HG03558 (cell line): ENCODE results near the gene PTCD2.

Experiments used
- ATAC-seq: cut with Tn5 transposase; IDR thresholded peaks from one replicate; pipeline ENCODE4 v1.9.1; 2021; ENCODE audit warnings: moderate number of reproducible peaks; ENCODE audit not compliant: unreplicated experiment; ENCODE audit errors: extremely low read depth

PTCD2 gene

DNA sequence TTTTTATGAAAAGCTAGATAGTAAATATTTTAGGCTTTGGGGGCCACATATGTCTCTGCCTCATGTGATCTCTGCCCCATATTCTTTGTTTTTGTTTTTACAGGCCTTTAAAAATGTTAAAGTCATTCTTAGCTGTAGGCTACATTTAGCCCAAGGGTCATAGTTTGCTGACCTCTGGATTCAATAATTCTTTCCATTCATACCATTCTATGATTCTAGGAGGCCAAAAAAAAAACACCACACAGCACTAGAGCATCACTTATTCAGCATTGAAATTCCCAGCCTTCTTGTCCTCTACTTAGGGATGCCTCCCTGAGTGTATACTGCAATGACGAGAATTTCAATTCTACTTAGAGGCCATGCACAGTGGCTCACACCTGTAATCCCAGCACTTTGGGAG lies 17.0 kb downstream of the PTCD2 start:
- no peak for ATAC-seq

DNA sequence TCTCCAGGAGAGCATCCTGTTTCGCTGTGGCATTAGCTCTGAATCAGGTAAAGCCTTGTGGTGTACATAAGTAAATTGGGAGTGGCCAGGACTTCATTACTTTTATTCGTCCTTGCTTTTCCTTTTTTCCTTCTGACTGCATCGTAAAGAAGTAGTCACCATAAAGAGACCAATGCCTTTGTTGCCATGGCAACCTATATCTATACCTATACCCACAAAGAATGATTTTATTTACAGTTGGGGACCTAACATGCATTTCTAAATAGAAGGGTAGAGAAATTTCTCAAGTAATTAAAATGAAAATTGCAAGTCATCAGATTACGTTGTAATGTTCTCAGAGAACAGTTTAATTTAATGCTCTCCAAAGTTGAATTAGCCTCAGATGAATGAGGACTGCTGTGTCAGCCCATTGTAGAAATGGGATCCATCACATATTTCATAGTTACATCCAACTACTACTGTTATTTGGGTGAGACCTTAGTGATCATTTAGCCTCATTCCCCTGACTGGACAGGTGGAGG lies 18.6 kb downstream of the PTCD2 start:
- no peak for ATAC-seq

DNA sequence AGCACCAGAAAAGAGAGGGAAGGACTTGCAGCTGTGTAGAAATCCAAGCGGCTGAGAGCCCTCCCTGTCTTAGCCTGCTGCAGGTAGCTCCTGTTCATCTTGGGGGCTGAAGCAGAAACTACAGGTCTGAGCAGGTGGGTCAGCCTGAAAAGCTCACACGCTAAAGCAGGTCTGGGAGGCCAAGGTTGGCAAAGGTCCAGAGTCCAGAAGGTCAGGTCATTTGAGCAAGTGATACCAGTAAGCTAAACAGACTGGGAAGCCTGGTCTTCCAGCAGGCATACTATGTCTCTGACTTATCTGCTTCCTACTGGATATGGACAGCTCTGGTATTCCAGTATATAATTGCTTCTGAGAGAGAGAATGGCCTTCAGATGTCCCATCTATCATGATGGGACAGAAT lies 26.2 kb downstream of the PTCD2 start:
- no peak for ATAC-seq

DNA sequence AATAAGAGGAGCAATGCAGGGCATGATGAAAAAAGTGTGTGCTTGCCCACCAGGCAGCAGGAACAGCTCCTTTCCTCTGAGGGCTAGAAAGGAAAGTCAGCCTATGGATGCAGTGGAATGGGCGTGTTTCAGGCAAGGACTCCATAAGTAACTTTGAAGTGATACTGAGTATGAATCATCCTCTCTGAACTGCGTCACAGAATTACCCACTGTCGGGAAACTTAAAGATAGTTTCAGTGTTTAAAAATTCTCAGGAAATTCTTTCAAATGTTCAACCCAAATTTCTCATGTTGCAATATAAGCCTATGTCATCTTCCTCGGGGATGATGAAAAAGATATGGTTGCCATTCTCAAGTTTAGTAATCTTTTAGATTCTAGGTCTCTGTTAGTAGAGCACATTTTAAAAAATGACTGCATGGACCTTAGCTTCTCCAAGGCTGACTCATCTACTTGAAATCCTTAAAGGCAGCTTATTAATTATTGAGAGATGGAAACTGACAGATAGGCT lies 27.7 kb downstream of the PTCD2 start:
- ATAC-seq = no peak

DNA sequence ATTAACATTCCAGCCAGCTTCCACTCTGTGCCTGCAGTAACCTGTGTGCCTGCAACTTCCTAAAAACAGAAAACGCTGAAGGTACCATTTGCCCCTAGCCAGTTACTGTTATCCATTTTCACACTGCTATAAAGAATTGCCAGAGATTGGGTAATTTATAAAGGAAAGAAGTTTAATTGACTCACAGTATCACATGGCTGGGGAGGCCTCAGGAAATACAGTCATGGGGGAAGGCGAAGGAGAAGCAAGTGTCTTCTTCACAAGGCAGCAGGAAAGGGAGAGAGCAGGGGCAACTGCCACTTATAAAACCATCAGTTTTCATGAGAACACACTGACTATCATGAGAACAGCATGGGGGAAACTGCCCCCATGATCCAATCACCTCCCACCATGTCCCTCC lies 31.2 kb downstream of the PTCD2 start:
- no peak for ATAC-seq

DNA sequence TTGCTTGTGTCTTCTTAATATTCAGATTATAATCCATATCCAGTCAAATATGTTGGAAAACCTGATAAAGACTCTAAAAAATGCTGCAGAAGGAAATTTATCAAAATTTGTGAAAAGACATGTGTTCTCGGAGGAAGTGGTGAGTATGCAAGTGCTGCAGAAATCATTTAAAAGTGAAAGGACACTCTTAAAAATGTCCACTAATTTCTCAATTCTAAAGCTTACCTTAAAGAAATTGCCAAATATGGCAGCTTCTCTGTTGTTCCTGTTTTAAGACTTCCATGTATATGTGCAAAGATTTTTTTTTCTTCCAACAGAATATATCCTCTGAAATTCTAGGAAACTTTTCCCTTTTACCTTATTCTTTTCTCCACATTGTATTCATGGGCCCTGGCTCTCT lies 32.4 kb downstream of the PTCD2 start:
- no peak for ATAC-seq

DNA sequence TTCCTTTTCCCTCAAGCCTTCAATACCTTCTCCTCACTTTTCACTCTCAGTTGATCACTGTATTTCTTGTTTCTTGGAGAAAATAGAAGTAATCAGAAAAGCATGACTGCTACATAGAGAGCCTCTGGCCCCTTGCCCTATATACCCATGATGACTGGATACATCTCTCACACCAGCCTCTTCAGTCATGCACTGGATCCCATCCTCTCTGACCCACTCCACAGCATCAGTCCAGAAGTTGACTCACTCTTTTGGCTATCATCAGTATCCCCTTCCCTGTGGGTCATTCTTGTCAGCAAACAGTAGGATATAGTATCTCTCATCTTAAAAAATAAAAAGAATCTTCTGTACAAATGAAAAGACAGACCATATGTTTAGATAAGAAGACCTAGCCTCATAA lies 32.9 kb downstream of the PTCD2 start:
- no peak for ATAC-seq

DNA sequence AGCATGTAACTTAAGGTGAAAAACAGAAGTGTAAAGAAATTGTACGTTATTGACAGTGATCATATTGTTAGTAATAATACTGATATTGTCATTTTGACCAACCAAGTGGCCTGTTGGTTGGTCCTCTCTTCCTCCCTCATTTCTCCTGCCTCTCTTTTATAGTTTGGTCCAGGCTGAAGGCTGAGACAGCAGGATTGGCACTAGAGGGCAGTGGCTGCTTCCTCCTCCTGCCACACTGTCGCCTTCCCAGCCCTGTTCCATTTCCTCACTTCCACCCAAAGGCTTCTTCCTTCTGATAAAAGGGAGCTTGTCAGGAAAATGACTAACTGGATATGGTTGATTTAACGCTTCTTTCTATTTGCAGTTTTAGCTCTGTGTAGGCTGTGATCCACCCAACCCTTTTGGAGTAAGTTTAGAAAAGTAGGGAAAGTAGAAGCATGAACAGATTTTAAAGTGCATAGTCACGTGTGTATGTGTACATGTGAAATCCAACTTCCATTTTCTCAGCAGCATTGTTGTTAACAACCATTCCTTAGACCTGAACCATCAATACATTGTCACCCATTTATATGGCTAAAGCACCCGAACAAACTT lies 35.6 kb downstream of the PTCD2 start:
- ATAC-seq = no peak

DNA sequence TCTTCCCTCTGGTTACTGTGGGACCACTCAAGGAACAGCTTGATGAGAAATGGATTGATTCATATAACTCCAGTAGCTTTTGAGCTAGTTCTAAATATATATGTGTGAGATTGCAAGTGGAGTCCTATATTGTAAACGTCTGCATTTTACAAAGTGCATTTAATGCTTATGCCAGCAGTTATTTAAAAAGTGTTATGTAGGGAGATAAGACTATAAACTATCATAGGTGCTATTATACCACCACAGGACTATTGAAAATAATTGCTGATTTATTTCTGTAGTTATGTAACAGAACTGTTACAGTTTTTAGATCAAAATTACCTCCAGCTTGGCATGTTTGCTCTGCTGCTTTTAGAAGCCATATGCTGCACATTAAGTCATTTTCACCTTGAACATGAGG lies 36.2 kb downstream of the PTCD2 start:
- no peak for ATAC-seq

DNA sequence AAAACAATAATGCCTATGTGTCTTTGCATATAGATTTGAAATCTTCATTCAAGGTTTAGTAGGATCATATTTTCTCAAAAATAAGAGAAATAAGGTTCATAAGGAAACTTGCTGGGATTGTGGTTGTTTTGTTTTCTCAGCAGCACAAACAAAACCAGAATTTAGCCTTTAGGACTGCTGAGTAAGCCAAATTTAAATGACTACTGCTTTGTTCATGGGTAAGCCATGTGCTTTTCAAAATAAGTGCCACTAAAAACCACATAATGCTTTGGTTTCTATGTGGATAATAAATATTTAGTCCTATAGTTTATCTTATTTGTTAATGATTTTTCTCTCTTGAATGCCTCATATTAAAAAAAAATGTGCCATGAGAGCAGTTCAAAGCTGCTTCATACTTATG lies 38.8 kb downstream of the PTCD2 start:
- ATAC-seq = no peak

DNA sequence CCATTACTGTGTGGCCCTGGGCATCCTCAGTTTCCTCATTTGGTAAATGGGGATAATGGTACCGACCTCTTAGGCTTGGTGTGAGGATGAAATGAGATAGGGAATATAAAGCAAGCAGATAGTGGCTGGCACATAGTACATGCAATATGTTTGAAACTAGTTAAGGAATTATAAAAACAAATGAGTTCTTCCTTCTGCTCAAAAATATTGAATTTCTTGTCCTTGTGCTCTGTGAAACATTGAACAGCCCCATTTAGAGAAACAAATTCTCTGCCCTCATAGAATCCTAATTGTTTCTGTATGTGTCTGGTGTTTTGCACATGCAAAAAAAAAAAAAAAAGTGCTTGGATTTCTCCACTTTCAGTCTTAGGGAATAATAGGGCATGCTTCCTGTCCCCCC lies 39.7 kb downstream of the PTCD2 start:
- ATAC-seq = no peak

DNA sequence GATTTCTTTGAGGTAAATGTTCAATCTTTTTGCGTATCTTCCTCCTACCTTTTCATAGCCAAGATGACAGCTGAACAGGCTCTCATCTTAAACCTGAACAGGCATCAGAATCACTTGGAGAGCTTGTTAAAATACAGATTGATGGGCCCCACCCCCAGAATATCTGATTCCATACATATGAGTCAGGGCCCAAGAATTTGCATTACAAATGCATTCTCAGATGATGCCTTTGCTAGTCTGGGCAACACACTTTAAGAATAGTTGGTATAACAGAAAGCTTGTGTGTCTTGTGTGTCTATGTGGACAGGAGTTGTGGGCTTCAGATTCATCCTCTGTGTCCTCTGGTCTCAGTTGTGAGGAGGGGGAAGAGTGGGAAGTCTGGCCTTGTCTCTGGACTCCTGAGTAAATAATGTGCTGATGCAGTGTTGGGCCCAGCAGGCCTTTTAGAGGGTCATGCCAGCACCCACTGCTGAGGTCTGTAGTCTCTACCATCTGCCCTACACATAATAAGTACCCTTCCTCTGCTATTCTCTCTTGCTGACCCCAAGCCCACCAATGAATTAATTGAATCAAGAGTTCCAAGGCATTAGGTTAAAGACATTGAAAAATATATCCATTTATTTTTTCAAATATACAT lies 43.1 kb downstream of the PTCD2 start:
- ATAC-seq = no peak

DNA sequence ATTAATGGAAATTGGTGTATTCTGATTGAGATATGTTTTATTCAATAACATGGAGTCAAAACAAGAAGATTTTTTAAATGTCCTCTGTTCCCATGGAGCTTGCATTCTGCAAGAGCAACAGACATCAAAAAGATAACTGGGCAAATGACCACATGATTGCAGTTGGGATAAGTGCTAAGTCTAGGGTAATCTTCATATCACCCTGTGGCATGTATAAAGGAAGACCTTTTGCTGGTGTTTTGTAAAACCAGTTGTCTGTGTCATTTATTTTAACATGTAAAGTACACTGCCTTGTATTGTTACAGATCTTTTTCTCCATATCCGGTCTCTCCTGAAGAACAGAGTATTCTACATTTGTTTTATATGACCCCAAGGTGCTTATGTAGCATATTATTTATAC lies 44.0 kb downstream of the PTCD2 start:
- ATAC-seq = no peak

DNA sequence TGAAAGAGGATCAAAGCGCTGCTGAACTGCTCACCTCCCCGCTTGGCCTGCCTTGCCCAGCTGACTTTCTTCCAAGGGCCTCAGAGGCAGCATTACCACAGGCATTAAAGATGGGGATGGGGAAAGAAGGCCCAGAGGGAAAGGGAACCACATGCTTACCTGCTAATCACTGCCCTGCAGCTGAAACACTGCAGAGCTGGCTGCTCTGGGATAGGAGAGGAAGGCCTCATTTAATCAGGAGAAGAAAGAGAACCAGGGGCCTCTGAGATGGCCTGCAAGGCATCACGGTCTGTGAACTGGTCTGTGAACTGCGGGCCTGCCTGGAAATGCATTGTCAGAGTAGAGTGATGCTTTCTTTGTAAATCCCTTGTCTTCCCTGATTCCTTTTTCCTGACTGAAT lies 44.8 kb downstream of the PTCD2 start:
- ATAC-seq = no peak

DNA sequence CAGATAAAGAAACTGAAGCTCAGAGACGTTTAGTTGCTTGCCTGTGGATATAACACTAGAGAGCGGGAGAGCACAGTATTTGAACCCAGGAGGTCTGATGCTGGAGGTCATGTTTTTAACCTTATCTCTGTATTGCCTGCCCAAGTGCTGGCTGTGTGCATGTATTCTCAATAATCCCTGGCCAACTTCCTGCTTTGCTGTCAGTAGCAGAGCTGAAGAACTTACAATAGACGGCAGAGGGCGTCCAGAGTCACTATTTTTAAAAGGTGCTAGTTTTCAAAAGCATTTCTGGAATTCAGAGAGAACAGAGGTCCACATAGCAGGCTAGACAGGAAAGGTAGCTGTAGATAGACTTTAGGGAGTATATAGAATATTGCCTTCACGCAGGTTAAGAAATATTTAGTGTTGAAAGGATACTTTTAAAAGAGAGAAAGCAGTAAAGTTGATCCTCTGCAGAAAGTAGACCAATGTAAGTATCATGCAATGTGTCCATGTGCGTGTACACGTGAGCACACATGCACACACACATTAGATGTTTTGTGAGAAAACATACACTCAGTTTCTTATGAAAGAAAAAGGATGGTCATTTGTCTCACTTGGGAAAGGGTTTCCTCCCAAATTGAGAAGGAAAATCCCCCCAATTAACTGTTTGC lies 46.3 kb downstream of the PTCD2 start:
- no peak for ATAC-seq

DNA sequence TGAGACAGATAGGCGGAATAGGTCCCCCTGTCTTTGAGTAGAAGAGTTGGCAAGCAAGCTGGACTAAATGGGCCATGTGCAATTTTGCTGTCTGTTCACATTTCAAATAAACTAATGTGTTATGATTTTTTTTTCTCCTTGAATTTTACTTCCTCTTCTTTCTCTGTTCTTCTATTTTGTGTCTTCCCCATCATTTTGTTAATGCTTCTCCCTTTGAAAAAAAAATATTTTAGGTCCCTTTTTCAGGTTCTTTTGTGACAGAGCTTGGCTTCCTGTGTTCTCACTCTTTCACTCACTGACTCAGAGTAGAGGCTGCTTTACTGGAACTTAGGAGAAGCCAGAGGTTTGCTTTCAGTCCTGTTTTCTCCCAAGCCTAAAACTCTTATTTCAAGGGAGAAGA lies 48.1 kb downstream of the PTCD2 start:
- no peak for ATAC-seq

DNA sequence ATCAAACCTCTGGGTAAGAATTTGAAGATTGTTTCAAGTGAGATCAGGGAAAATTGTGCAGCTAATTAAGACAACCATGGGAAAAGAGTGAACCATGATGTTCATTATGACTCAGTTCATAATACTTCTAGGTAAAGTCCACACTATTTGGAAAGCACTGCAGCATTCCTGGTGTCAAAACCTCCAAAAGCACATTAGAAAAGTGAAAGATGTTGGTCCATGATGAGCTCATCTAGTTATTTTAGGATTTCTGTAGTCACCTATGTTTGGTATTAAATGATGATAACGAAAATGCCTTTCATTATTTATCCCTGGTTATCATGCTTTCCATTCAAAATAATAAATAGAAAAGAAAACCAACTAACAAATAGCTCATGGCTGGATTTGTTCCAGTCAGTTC lies 49.1 kb downstream of the PTCD2 start:
- ATAC-seq = no peak

DNA sequence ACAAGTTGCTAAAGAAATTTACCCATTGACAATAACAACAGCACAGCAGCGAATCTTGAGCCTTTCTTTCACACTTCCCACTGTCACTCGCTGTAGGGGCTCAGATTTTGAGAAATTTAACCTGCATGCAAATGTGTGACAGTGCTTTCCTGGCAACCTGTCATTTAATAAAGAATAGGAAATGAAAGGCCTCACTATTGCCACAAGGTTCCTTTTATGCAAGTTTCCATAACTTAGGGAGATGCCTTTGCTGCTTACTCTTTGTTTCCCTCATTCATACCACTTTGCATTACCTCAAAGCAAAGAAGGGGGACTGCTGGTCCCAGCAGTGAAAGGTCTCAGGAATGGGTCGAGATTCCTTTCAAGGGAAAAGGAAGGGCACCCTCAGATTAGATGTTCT lies 49.5 kb downstream of the PTCD2 start:
- no peak for ATAC-seq

DNA sequence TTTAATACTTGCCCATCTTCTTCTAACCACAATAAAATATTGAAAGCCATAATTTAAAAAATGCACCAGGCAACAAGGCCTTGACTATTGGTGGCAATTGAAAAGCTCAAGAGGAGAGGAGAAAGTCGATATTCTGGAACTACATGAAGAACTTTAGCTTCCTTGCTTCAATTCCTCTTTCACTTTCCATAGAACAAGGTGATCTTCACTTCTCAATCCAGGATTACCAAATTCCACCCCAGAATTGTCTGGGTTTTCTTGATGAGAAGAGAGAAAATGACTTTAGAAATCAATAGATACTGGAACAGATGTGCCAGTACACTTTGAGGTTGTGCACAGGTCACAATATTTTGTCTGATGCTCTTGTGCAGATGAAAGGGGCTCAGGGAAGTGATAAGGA lies 52.2 kb downstream of the PTCD2 start:
- ATAC-seq = no peak

DNA sequence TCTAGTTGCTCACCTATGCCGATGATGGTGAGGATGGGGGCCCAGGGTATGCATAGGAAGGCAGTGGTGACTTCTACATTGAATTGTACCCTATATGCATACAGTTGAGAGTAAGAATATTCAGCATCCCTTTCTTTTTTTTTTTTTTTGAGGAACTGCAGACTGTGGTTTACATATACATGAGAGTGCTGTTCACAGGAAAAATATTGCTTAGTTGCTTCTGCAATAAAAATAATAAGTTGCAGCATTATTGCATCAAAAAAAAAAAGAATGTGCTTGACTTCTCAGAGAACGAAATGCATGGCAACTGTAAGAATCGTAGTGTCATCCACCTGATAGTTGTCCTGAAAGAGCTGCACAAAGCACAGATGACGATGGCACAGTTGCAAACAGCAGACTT lies 52.8 kb downstream of the PTCD2 start:
- no peak for ATAC-seq

DNA sequence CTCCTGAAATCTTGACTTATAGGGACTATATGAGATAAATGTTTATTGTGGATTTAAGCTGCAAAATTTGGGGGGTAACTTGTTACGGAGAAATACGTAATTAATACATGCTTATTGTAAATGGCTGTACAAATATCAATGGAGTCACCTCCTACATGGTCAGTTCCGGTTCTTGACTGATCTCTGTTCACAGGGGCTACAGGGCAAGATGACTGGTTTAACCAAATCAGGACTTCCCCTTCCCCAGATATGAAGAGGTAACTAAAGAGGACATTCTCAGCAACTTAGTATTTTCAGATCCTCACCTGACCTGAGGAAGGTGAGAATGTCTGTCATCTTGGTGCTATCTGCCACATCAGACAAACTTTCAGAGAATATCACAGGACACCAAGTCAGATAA lies 54.7 kb downstream of the PTCD2 start:
- no peak for ATAC-seq

DNA sequence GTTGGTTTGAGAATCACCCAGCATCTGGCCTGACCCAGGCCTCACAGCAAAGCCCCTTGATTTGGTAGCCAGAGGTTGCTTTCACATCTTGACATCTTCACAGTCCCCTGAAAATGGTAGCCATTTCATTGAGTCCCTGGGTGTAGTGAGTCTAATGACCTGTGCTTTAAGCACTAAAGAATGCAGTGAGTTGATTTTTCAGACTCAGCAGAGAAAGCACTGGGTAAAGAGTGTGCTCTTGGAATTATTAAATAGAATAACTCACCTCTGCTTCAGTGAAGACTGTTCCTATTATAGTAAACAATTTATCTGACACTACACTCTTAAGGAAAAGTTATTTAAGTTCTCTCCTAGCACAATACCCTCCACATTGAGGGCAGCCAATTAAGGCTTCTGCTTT lies 56.2 kb downstream of the PTCD2 start:
- no peak for ATAC-seq
